ENCODE data around the gene NTNG2.

- no peak for TF ChIP-seq PPARA (CRISPR knock-in tag; IDR thresholded peaks at IDR 0.05; ENCODE audit: borderline replicate concordance)
- no peak for TF ChIP-seq GLIS3 (CRISPR knock-in tag; IDR thresholded peaks at IDR 0.05)
- TF ChIP-seq ZNF565 (CRISPR knock-in tag; conservative IDR thresholded peaks at IDR 0.05; ENCODE audit: low read depth) = no peak
- no peak for TF ChIP-seq PATZ1 (CRISPR knock-in tag; IDR thresholded peaks at IDR 0.05; ENCODE audit: borderline replicate concordance)
- no peak for TF ChIP-seq ISL1 (CRISPR knock-in tag; IDR thresholded peaks at IDR 0.05)
- no peak for TF ChIP-seq TOX (CRISPR knock-in tag; IDR thresholded peaks at IDR 0.05; ENCODE audit: borderline replicate concordance)
Measured at GRCh38 chr9:132239999-132240840, 78.4 kb downstream of the NTNG2 start.
